Measurements from ENCODE around the gene SPC24.

The SPC24 gene

GRCh38 chr19:11137542-11138384, 17.8 kb downstream of the SPC24 start:
- POLR2A ChIA-PET, result interaction anchor here (3.0 kb wide), 1 partner anchor 18 kb away, joined by 13 read pairs; the partner anchor contains the start of gene SPC24
- TF ChIP-seq L3MBTL2 (conservative IDR thresholded peaks at IDR 0.05), result peak; percentile 68
- no peak for TF ChIP-seq ARNT (IDR thresholded peaks at IDR 0.05)
- TF ChIP-seq SUZ12 (IDR thresholded peaks at IDR 0.05), result no peak
- no peak for TF ChIP-seq CTBP1 (IDR thresholded peaks at IDR 0.05; ENCODE audit: borderline replicate concordance)
- TF ChIP-seq TARDBP (IDR thresholded peaks at IDR 0.05), result no peak
- TF ChIP-seq FOXK2 (IDR thresholded peaks at IDR 0.05), result no peak
- no peak for TF ChIP-seq NFRKB (IDR thresholded peaks at IDR 0.05)
- no peak for TF ChIP-seq ELF4 (IDR thresholded peaks at IDR 0.05)
- CTCF ChIA-PET, result interaction anchor here (0.6 to 2.0 kb wide), 6 partner anchors 11 to 252 kb away, joined by 3 to 7 read pairs (median 4); no protein-coding TSS in a partner anchor
- peak; percentile 84 for DNase-seq (ENCODE audit: extremely low spot score)

DNA sequence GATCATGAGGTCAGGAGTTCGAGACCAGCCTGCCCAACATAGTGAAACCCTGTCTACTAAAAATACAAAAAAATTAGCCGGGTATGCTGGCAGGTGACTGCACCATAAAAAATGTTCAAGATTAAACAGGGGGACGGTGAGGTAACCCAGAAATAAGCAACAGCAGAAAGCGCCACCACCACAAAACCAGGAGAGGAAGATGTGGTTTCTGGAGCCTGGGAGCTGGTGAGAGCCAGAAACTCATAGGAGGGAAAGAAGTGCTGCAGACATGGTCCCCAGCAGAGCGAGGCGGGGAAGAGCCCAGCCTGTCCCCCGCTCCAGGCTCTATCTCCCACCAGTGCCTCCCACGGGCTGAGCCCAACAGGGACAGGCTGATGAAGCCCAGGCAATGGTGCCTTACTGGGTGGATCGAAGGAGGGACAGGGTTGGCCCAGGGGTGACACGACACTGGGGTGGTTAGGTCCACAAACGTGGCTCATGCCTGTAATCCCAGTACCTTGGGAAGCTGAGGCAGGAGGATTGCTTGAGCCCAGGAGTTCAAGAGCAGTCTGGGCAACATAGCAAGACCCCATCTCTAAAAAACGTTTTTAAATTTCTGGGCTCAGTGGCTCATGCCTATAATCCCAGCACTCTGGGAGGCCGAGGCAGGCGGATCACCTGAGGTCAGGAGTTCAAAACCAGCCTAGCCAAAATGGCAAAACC, 19.0 kb downstream of the SPC24 start:
- POLR2A ChIA-PET, result no interaction called here
- no peak for DNase-seq (ENCODE audit: extremely low spot score)
- CTCF ChIA-PET, result interaction anchor here (0.6 to 2.0 kb wide), 3 partner anchors 68 to 126 kb away, joined by 3 to 7 read pairs (median 3); no protein-coding TSS in a partner anchor
- TF ChIP-seq ARNT (IDR thresholded peaks at IDR 0.05) (no peak), SP1 (IDR thresholded peaks at IDR 0.05) (no peak), HDGF (IDR thresholded peaks at IDR 0.05; ENCODE audit: borderline replicate concordance) (no peak), TARDBP (IDR thresholded peaks at IDR 0.05) (no peak), FOXK2 (IDR thresholded peaks at IDR 0.05) (no peak), ZNF384 (IDR thresholded peaks at IDR 0.05) (no peak), FOXA1 (IDR thresholded peaks at IDR 0.05) (no peak), L3MBTL2 (conservative IDR thresholded peaks at IDR 0.05) (no peak), CTBP1 (IDR thresholded peaks at IDR 0.05; ENCODE audit: borderline replicate concordance) (no peak), BHLHE40 (IDR thresholded peaks at IDR 0.05; ENCODE audit: borderline replicate concordance) (no peak), ELF4 (IDR thresholded peaks at IDR 0.05) (no peak), LEF1 (IDR thresholded peaks at IDR 0.05; ENCODE audit: borderline replicate concordance) (no peak), NFRKB (IDR thresholded peaks at IDR 0.05) (no peak), PKNOX1 (IDR thresholded peaks at IDR 0.05) (no peak), FOXM1 (IDR thresholded peaks at IDR 0.05; ENCODE audit: borderline replicate concordance) (no peak), SUZ12 (IDR thresholded peaks at IDR 0.05) (no peak)

DNA sequence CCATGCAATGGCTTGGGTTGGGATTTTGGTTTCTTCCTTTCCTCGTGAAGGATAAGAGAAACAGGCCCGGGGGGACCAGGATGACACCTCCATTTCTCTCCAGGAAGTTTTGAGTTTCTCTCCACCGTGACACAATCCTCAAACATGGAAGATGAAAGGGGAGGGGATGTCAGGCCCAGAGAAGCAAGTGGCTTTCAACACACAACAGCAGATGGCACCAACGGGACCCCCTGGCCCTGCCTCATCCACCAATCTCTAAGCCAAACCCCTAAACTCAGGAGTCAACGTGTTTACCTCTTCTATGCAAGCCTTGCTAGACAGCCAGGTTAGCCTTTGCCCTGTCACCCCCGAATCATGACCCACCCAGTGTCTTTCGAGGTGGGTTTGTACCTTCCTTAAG, 24.1 kb downstream of the SPC24 start:
- no peak for TF ChIP-seq FOXM1 (IDR thresholded peaks at IDR 0.05; ENCODE audit: borderline replicate concordance)
- TF ChIP-seq SUZ12 (IDR thresholded peaks at IDR 0.05), result no peak
- no peak for TF ChIP-seq L3MBTL2 (conservative IDR thresholded peaks at IDR 0.05)
- no peak for TF ChIP-seq HDGF (IDR thresholded peaks at IDR 0.05; ENCODE audit: borderline replicate concordance)
- CTCF ChIA-PET, result no interaction called here
- no peak for DNase-seq (ENCODE audit: extremely low spot score)
- POLR2A ChIA-PET, result no interaction called here

- peak; percentile 86 for DNase-seq (ENCODE audit: extremely low spot score)
These were observed 24.6 kb downstream of the SPC24 start for GRCh38 chr19:11130824-11131455.

DNA sequence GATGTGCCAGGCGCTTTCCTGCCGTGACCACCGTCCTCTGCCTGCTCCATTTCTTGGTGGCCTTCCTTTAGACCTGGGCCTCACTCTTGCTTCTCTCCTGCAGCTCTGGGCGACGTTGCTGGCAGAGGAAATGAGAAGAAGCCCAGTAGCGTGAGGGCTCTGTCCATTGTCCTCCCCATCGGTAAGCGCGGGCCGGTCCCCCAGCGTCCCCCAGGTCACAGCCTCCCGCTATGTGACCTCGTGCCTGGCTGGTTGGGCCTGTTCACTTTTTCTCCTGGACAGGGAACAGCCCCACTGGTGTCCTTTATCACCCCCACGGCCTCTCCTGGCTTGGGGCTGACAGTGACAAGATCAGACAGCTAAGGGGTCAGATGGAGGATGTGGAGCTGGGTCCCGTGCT, 27.7 kb downstream of the SPC24 start:
- ChIA-PET POLR2A (no interaction called here), CTCF (interaction anchor here (1.3 kb wide), 1 partner anchor 93 kb away, joined by 3 read pairs; no protein-coding TSS in a partner anchor)
- DNase-seq (ENCODE audit: extremely low spot score), result no peak
- TF ChIP-seq TARDBP (IDR thresholded peaks at IDR 0.05), result no peak
- TF ChIP-seq ZNF384 (IDR thresholded peaks at IDR 0.05), result no peak
- no peak for TF ChIP-seq CTBP1 (IDR thresholded peaks at IDR 0.05; ENCODE audit: borderline replicate concordance)
- no peak for TF ChIP-seq SP1 (IDR thresholded peaks at IDR 0.05)
- TF ChIP-seq LEF1 (IDR thresholded peaks at IDR 0.05; ENCODE audit: borderline replicate concordance), result no peak
- no peak for TF ChIP-seq L3MBTL2 (conservative IDR thresholded peaks at IDR 0.05)
- no peak for TF ChIP-seq PKNOX1 (IDR thresholded peaks at IDR 0.05)
- TF ChIP-seq BHLHE40 (IDR thresholded peaks at IDR 0.05; ENCODE audit: borderline replicate concordance), result no peak
- no peak for TF ChIP-seq FOXM1 (IDR thresholded peaks at IDR 0.05; ENCODE audit: borderline replicate concordance)
- TF ChIP-seq SUZ12 (IDR thresholded peaks at IDR 0.05), result no peak
- TF ChIP-seq FOXK2 (IDR thresholded peaks at IDR 0.05), result no peak
- TF ChIP-seq FOXA1 (IDR thresholded peaks at IDR 0.05), result no peak

More at GRCh38 chr19:11130824-11131455, 24.6 kb downstream of the SPC24 start:
- TF ChIP-seq TARDBP (IDR thresholded peaks at IDR 0.05), result no peak
- TF ChIP-seq FOXA1 (IDR thresholded peaks at IDR 0.05), result no peak
- TF ChIP-seq ELF4 (IDR thresholded peaks at IDR 0.05), result no peak
- no peak for TF ChIP-seq NFRKB (IDR thresholded peaks at IDR 0.05)
- no peak for TF ChIP-seq ZNF384 (IDR thresholded peaks at IDR 0.05)
- TF ChIP-seq FOXK2 (IDR thresholded peaks at IDR 0.05), result no peak
- TF ChIP-seq SP1 (IDR thresholded peaks at IDR 0.05), result no peak
- CTCF ChIA-PET, result no interaction called here
- POLR2A ChIA-PET, result no interaction called here
